NCI-H2196 treated with DMSO at 0.1 percent for 48 hours (cell line): ENCODE results near the gene MICA.
"Not testable (repeated sequence)": the region's sequence is repeated elsewhere in the genome, so short reads cannot be mapped to it uniquely, and the experiment has no call there.

ENCODE experiments used
- DNase-seq: peaks from one replicate; lab custom pipeline; 2025; ENCODE audit not compliant: unreplicated experiment; lab: John Stamatoyannopoulos, UW

MICA gene

GRCh38 chr6:31403283-31404060 is at the start of gene MICA:
TSS of gene MICA (plus strand) at chr6:31403595. CDS start at chr6:31403633, 38 bp downstream.
- DNase-seq, result peak; percentile 50

GRCh38 chr6:31354158-31354863 is 49.1 kb upstream of the MICA start:
- DNase-seq, result no peak

GRCh38 chr6:31354864-31355582 is 48.4 kb upstream of the MICA start:
- no peak for DNase-seq

- no peak for DNase-seq
These were observed 47.8 kb upstream of the MICA start for GRCh38 chr6:31355583-31355948.

GRCh38 chr6:31356216-31356945 is 47.0 kb upstream of the MICA start:
- no peak for DNase-seq

GRCh38 chr6:31356946-31357466 is 46.4 kb upstream of the MICA start, which contains the start of gene HLA-B:
TSS of gene HLA-B (minus strand) at chr6:31357179. CDS start at chr6:31357158, 21 bp downstream.
- DNase-seq, result peak; percentile 54

GRCh38 chr6:31357886-31358285 is 45.5 kb upstream of the MICA start:
- DNase-seq, result no peak

GRCh38 chr6:31358302-31358701 is 45.1 kb upstream of the MICA start:
- no peak for DNase-seq

- no peak for DNase-seq
These were observed 43.8 kb upstream of the MICA start for GRCh38 chr6:31359581-31359980.

- DNase-seq, result no peak
These were observed 40.6 kb upstream of the MICA start for GRCh38 chr6:31362751-31363150.

GRCh38 chr6:31363811-31364210 is 39.6 kb upstream of the MICA start:
- DNase-seq, result no peak

GRCh38 chr6:31365864-31366263 is 37.5 kb upstream of the MICA start:
- DNase-seq, result no peak

- peak; percentile 71 for DNase-seq
These were observed 36.5 kb upstream of the MICA start for GRCh38 chr6:31366693-31367470.

- no peak for DNase-seq
These were observed 34.9 kb upstream of the MICA start for GRCh38 chr6:31368461-31368860.

GRCh38 chr6:31374118-31374517 is 29.3 kb upstream of the MICA start:
- DNase-seq, result not testable (repeated sequence)

- DNase-seq, result no peak
These were observed 27.7 kb upstream of the MICA start for GRCh38 chr6:31375699-31376098.

GRCh38 chr6:31377029-31377428 is 26.4 kb upstream of the MICA start:
- DNase-seq, result no peak

- DNase-seq, result no peak
These were observed 25.2 kb upstream of the MICA start for GRCh38 chr6:31378062-31378720.

- no peak for DNase-seq
These were observed 24.7 kb upstream of the MICA start for GRCh38 chr6:31378721-31379103.

GRCh38 chr6:31379850-31380249 is 23.5 kb upstream of the MICA start:
- DNase-seq, result no peak
